HepG2 (cell line): ENCODE results near the gene PHACTR1. TPM values are rescaled to one million over a fixed set of nuclear protein-coding genes. Genes with fewer than 3 reads are reported as not detected.

Experiments used
- ATAC-seq: fragments of 200-7000 bp; cut with Tn5 transposase; 3 replicates; pipeline ENCODE4 v1.9.1; 2020; ENCODE audit warnings: mild to moderate bottlenecking, moderate library complexity
- BruUV-seq: library from RNA; stranded (reverse); fragments of 400-500 nt; replicated peaks from 2 replicates; lab custom pipeline; 2021; lab: Mats Ljungman, UMichigan
- CTCF ChIA-PET: fragments of 300-600 bp; formaldehyde crosslinking; extraction: SDS; loops from one replicate; lab custom pipeline; 2021; ENCODE audit warnings: low total read pairs, inconsistent platforms, low intra/inter-chr PET ratio; lab: Yijun Ruan, JAX
- POLR2A ChIA-PET: fragments of 350-600 bp; sonication (Branson Sonifier 250); formaldehyde crosslinking; loops from one replicate; lab custom pipeline; 2020; ENCODE audit warnings: antibody characterized with exemption, inconsistent platforms; lab: Yijun Ruan, JAX
- DNase-seq: peaks from one replicate; pipeline ENCODE4 v3.0.0-alpha.2; 2015; ENCODE audit warnings: low spot score
- FAIRE-seq: peaks from 3 replicates; lab custom pipeline; 2011; peaks lifted over from hg19 to GRCh38; lab: Jason Lieb, UNC
- H2AFZ ChIP-seq: one replicate; pipeline ENCODE4 v1.6.1; 2011; ENCODE audit warnings: low read length, inconsistent platforms
- H3K27ac ChIP-seq: fragments of 300-600 bp; 3 replicates; pipeline ENCODE4 v1.8.0; 2011; ENCODE audit warnings: mixed run types, mild to moderate bottlenecking, mixed read lengths, low read length, inconsistent platforms; ENCODE audit not compliant: insufficient read depth; ENCODE audit errors: extremely low read length
- H3K27me3 ChIP-seq, 2 experiments: fragments of 200-600 bp in 1 of 2; 2 replicates in 1 of 2; 3 replicates in 1 of 2; pipeline versions ENCODE4 v1.6.0 to v1.8.0; 2011; ENCODE audit warnings: low read length in 2 of 2, mild to moderate bottlenecking in 2 of 2, moderate library complexity in 2 of 2, inconsistent platforms in 1 of 2; ENCODE audit not compliant: insufficient read depth in 2 of 2, control insufficient read depth in 1 of 2
- H3K36me3 ChIP-seq, 2 experiments: fragments of 200-600 bp in 1 of 2; replicated peaks in 1 of 2; 2 replicates in 1 of 2; 3 replicates in 1 of 2; pipeline versions ENCODE4 v1.5.1 to v1.8.0; 2011; ENCODE audit warnings: low read length in 2 of 2, inconsistent platforms in 1 of 2; ENCODE audit not compliant: insufficient read depth in 2 of 2, control insufficient read depth in 1 of 2
- H3K4me1 ChIP-seq: 2 replicates; pipeline ENCODE4 v1.5.1; 2012; ENCODE audit warnings: low read length, inconsistent platforms; ENCODE audit not compliant: insufficient read depth
- H3K4me2 ChIP-seq: 2 replicates; pipeline ENCODE4 v1.6.0; 2011; ENCODE audit warnings: low read depth, low read length, inconsistent platforms
- H3K4me3 ChIP-seq, 3 experiments: fragments of 200-600 bp in 1 of 3; sonication (generic), shearing (Covaris generic) in 1 of 3; replicated peaks in 1 of 3; 2 replicates each; pipeline ENCODE4 v1.5.1; 2011 to 2016; ENCODE audit warnings: low read length in 3 of 3, inconsistent platforms in 2 of 3, low read depth in 2 of 3, mild to moderate bottlenecking in 2 of 3, control low read depth in 1 of 3, mixed read lengths in 1 of 3; ENCODE audit not compliant: insufficient read depth in 1 of 3
- H3K79me2 ChIP-seq: one replicate; pipeline ENCODE4 v1.6.1; 2011; ENCODE audit warnings: low read length, inconsistent platforms; ENCODE audit not compliant: insufficient read depth
- H3K9ac ChIP-seq: 2 replicates; pipeline ENCODE4 v1.6.0; 2011; ENCODE audit warnings: mild to moderate bottlenecking, low read depth, low read length, inconsistent platforms; ENCODE audit not compliant: insufficient read depth
- H3K9me3 ChIP-seq: 2 replicates; pipeline ENCODE4 v1.5.1; 2012; ENCODE audit warnings: mild to moderate bottlenecking, low read length
- H4K20me1 ChIP-seq: 2 replicates; pipeline ENCODE4 v1.6.0; 2011; ENCODE audit warnings: inconsistent platforms, mild to moderate bottlenecking, low read length, moderate library complexity; ENCODE audit not compliant: insufficient read depth
- CBFB ChIP-seq: sonication (generic); formaldehyde crosslinking; IDR thresholded peaks from 2 replicates; pipeline ENCODE4 v1.4.0; 2020; ENCODE audit warnings: missing genetic modification reagents
- HNRNPH1 ChIP-seq: fragments of 200-400 bp; formaldehyde crosslinking; optimal IDR thresholded peaks from 2 replicates; pipeline ENCODE3; 2017; ENCODE audit warnings: mild to moderate bottlenecking, low read depth, low read length
- PAX8 ChIP-seq: sonication (generic); formaldehyde crosslinking; IDR thresholded peaks from 2 replicates; pipeline ENCODE4 v1.8.0; 2022; ENCODE audit warnings: mild to moderate bottlenecking, missing genetic modification reagents, borderline replicate concordance
- PTBP1 ChIP-seq: fragments of 200-400 bp; formaldehyde crosslinking; IDR thresholded peaks from 2 replicates; pipeline ENCODE4 v1.6.1; 2018; ENCODE audit warnings: low read length, low read depth; ENCODE audit not compliant: poor library complexity, severe bottlenecking
- ZNF251 ChIP-seq: sonication (generic); formaldehyde crosslinking; IDR thresholded peaks from 2 replicates; pipeline ENCODE4 v1.9.0; 2021; ENCODE audit warnings: mild to moderate bottlenecking, missing genetic modification reagents
- WGBS: methylation state at CpG from one replicate; pipeline ENCODE4 v1.1.6; 2017; ENCODE audit warnings: low lambda C conversion rate; 5-methylcytosine and 5-hydroxymethylcytosine counted together
- in situ Hi-C: cut with HindIII; loops from 2 replicates; pipeline ENCODE4 v1.10.0; 2017; ENCODE audit warnings: low pct_unique_long_range_greater_than_20kb; ENCODE audit not compliant: extremely low pct_ligation_motif_present
- intact Hi-C: fragments of 100-400 bp; cut with micrococcal nuclease; formaldehyde crosslinking; loops from one replicate; pipeline ENCODE4 v1.10.0; 2022; ENCODE audit not compliant: unreplicated experiment
- polyA plus RNA-seq, 8 experiments: library from polyadenylated mRNA; depleted of rRNA in 3 of 8; stranded (reverse) in 7 of 8; unstranded in 1 of 8; fragments of >200 nt; fragmentation: Illumina TruSeq in 4 of 8; extraction: Trizol in 4 of 8; gene quantifications; 2 replicates each; pipeline versions ENCODE4 v1.2.1 to v1.2.3, GENCODE V29; 2011 to 2016; ENCODE audit warnings: low read depth in 4 of 8, missing spikeins in 1 of 8, mixed read lengths in 1 of 8; ENCODE audit not compliant: insufficient read depth in 1 of 8
- total RNA-seq, 5 experiments: library from RNA; depleted of rRNA; stranded (reverse); fragments of >200 nt; fragmentation: Illumina TruSeq; extraction: Trizol; gene quantifications; 2 replicates each; pipeline ENCODE4 v1.2.3, GENCODE V29; 2016; ENCODE audit warnings: low read depth in 1 of 5
- TF ChIP-seq, protein P1 (sequence below): sonication (generic); formaldehyde crosslinking; IDR thresholded peaks from 2 replicates; pipeline ENCODE4 v1.5.1; 2020; ENCODE audit warnings: missing genetic modification reagents, mild to moderate bottlenecking, borderline replicate concordance
- TF ChIP-seq, protein P2 (sequence below): sonication (generic); formaldehyde crosslinking; conservative IDR thresholded peaks from 2 replicates; pipeline ENCODE4 v1.8.1; 2023; ENCODE audit warnings: missing genetic modification reagents

PHACTR1 gene
- total and polyA plus RNA-seq, 2 of the 13 experiments (the other 11 are each of a cell fraction or from before 2014, with no cell fraction given): 0.09 TPM; not detected in 1

DNA sequence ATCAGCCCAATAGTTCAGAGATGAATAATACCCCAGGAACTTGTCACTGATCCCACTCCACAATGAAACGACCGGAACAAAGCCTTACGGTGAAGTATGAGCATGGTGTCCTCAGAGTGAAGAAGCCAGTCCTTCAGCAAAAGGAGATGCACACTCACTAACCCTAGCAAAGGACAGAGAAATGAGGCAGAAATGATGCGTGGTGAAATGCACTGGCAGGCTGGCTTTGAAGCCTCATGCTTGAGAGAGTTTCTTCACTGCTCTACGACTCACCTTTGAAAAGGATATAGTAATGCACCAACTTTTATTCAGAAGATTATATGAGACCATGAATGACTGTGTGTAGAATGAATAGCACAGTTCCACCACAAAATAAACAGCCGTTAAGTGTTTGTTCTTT lies 74.8 kb downstream of the PHACTR1 start:
- 32% methylated on average over 6 of the region's 6 CpGs for WGBS
- no peak for DNase-seq
- no TSS peak for BruUV-seq
- Histone ChIP-seq H3K27ac (no peak overlapping the region), H3K4me1 (no peaks in the 10 kb centered on the region), H3K4me3 (no peak overlapping the region), H4K20me1 (no peaks in the 10 kb centered on the region), H3K27me3 (no peaks in the 10 kb centered on the region; a peak in 1 of 5 replicates), H3K36me3 (no peaks in the 10 kb centered on the region), H3K9me3 (no peaks in the 10 kb centered on the region), H3K79me2 (no peaks in the 10 kb centered on the region), H3K9ac (no peak overlapping the region), H3K4me2 (no peak overlapping the region), H2AFZ (no peak overlapping the region)
- in situ Hi-C loops (no loop called here), intact Hi-C loops (no loop called here)
- ChIA-PET CTCF (no interaction called here), POLR2A (no interaction called here)
- TF ChIP-seq CBFB (CRISPR knock-in tag): no peak
- TF ChIP-seq PAX8 (CRISPR knock-in tag): no peak
- TF ChIP-seq, protein P1, sequence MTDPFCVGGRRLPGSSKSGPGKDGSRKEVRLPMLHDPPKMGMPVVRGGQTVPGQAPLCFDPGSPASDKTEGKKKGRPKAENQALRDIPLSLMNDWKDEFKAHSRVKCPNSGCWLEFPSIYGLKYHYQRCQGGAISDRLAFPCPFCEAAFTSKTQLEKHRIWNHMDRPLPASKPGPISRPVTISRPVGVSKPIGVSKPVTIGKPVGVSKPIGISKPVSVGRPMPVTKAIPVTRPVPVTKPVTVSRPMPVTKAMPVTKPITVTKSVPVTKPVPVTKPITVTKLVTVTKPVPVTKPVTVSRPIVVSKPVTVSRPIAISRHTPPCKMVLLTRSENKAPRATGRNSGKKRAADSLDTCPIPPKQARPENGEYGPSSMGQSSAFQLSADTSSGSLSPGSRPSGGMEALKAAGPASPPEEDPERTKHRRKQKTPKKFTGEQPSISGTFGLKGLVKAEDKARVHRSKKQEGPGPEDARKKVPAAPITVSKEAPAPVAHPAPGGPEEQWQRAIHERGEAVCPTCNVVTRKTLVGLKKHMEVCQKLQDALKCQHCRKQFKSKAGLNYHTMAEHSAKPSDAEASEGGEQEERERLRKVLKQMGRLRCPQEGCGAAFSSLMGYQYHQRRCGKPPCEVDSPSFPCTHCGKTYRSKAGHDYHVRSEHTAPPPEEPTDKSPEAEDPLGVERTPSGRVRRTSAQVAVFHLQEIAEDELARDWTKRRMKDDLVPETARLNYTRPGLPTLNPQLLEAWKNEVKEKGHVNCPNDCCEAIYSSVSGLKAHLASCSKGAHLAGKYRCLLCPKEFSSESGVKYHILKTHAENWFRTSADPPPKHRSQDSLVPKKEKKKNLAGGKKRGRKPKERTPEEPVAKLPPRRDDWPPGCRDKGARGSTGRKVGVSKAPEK (CRISPR knock-in tag): no peak
- TF ChIP-seq, protein P2, sequence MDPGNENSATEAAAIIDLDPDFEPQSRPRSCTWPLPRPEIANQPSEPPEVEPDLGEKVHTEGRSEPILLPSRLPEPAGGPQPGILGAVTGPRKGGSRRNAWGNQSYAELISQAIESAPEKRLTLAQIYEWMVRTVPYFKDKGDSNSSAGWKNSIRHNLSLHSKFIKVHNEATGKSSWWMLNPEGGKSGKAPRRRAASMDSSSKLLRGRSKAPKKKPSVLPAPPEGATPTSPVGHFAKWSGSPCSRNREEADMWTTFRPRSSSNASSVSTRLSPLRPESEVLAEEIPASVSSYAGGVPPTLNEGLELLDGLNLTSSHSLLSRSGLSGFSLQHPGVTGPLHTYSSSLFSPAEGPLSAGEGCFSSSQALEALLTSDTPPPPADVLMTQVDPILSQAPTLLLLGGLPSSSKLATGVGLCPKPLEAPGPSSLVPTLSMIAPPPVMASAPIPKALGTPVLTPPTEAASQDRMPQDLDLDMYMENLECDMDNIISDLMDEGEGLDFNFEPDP (CRISPR knock-in tag): no peak
- no peak for TF ChIP-seq PTBP1
- TF ChIP-seq HNRNPH1: no peak
- TF ChIP-seq ZNF251 (CRISPR knock-in tag): no peak
- no peak for ATAC-seq
- FAIRE-seq: no peak
